HEK293T (cell line): ENCODE data around the gene SSX2IP.

Experiments
- ARNT ChIP-seq: fragments of 450-650 bp; IDR thresholded peaks from 2 replicates; pipeline ENCODE4 v1.6.1; 2017; ENCODE audit warnings: mild to moderate bottlenecking
- BHLHE40 ChIP-seq: fragments of 450-650 bp; IDR thresholded peaks from 2 replicates; pipeline ENCODE4 v1.6.1; 2016; ENCODE audit warnings: mild to moderate bottlenecking, moderate library complexity, borderline replicate concordance
- CTBP1 ChIP-seq: fragments of 450-650 bp; IDR thresholded peaks from 2 replicates; pipeline ENCODE4 v1.6.1; 2016; ENCODE audit warnings: borderline replicate concordance
- HDGF ChIP-seq: fragments of 450-650 bp; IDR thresholded peaks from 2 replicates; pipeline ENCODE4 v1.6.1; 2017; ENCODE audit warnings: antibody characterized with exemption, borderline replicate concordance
- LEF1 ChIP-seq: fragments of 450-650 bp; IDR thresholded peaks from 2 replicates; pipeline ENCODE4 v1.6.1; 2017; ENCODE audit warnings: mild to moderate bottlenecking, borderline replicate concordance
- SP1 ChIP-seq: fragments of 450-650 bp; IDR thresholded peaks from 2 replicates; pipeline ENCODE4 v1.6.1; 2017
- SUZ12 ChIP-seq: fragments of 450-650 bp; IDR thresholded peaks from 2 replicates; pipeline ENCODE4 v1.6.1; 2016; ENCODE audit warnings: mild to moderate bottlenecking
- ZNF384 ChIP-seq: fragments of 450-650 bp; IDR thresholded peaks from 2 replicates; pipeline ENCODE4 v1.6.1; 2016
- TF ChIP-seq, protein P1 (sequence below): fragments of 450-650 bp; IDR thresholded peaks from 2 replicates; pipeline ENCODE4 v1.6.1; 2016

GRCh38 chr1:84644472-84644871 is 45.8 kb downstream of the SSX2IP start:
- TF ChIP-seq, protein P1, sequence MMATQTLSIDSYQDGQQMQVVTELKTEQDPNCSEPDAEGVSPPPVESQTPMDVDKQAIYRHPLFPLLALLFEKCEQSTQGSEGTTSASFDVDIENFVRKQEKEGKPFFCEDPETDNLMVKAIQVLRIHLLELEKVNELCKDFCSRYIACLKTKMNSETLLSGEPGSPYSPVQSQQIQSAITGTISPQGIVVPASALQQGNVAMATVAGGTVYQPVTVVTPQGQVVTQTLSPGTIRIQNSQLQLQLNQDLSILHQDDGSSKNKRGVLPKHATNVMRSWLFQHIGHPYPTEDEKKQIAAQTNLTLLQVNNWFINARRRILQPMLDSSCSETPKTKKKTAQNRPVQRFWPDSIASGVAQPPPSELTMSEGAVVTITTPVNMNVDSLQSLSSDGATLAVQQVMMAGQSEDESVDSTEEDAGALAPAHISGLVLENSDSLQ: no peak
- TF ChIP-seq BHLHE40 (no peak), ZNF384 (no peak), LEF1 (no peak), SP1 (no peak), CTBP1 (no peak), HDGF (no peak), SUZ12 (no peak), ARNT (no peak)
